Neural cell (in vitro differentiated cells): ENCODE measurements around the gene PLCZ1. TPM values are rescaled to one million over a fixed set of nuclear protein-coding genes. Genes with fewer than 3 reads are reported as not detected.

ENCODE experiments used
- H2AFZ ChIP-seq: fragments of 200-600, 300-800 bp; sonication (generic), shearing (Covaris generic); 2 replicates; pipeline ENCODE4 v1.6.0; 2014; ENCODE audit warnings: low read depth, mild to moderate bottlenecking, antibody characterized with exemption, low read length, moderate library complexity
- H3F3A ChIP-seq: fragments of 200-600 bp; shearing (Covaris generic); 2 replicates; pipeline ENCODE4 v1.6.1; 2016; ENCODE audit warnings: mild to moderate bottlenecking, moderate library complexity, mixed read lengths, antibody characterized with exemption, low read length; ENCODE audit not compliant: insufficient read depth, poor library complexity, severe bottlenecking
- H3K27ac ChIP-seq: fragments of 200-600, 300-800 bp; sonication (generic), shearing (Covaris generic); 2 replicates; pipeline ENCODE4 v1.5.1; 2014; ENCODE audit warnings: mild to moderate bottlenecking, low read length, moderate library complexity
- H3K27me3 ChIP-seq: fragments of 300-800, 200-600 bp; sonication (generic), shearing (Covaris generic); 2 replicates; pipeline ENCODE4 v1.6.0; 2014; ENCODE audit warnings: mild to moderate bottlenecking, low read depth, low read length, moderate library complexity; ENCODE audit not compliant: insufficient read depth
- H3K36me3 ChIP-seq: fragments of 300-800, 200-600 bp; sonication (generic), shearing (Covaris generic); 2 replicates; pipeline ENCODE4 v1.5.1; 2014; ENCODE audit warnings: mild to moderate bottlenecking, antibody characterized with exemption, low read length, moderate library complexity; ENCODE audit not compliant: insufficient read depth
- H3K4me2 ChIP-seq: fragments of 300-800, 200-600 bp; sonication (generic), shearing (Covaris generic); 2 replicates; pipeline ENCODE4 v1.6.0; 2014; ENCODE audit warnings: mild to moderate bottlenecking, low read length
- H3K4me3 ChIP-seq: fragments of 300-800, 200-600 bp; sonication (generic), shearing (Covaris generic); 2 replicates; pipeline ENCODE4 v1.5.1; 2014; ENCODE audit warnings: mild to moderate bottlenecking, low read length, moderate library complexity
- H3K79me2 ChIP-seq: fragments of 200-600 bp; shearing (Covaris generic); replicated peaks from 2 replicates; pipeline ENCODE4 v1.6.0; 2014; ENCODE audit warnings: mild to moderate bottlenecking, low read length, moderate library complexity; ENCODE audit not compliant: insufficient read depth
- H3K9ac ChIP-seq: fragments of 300-800, 200-600 bp; sonication (generic), shearing (Covaris generic); 2 replicates; pipeline ENCODE4 v1.6.1; 2016; ENCODE audit warnings: mild to moderate bottlenecking, low read length, mixed read lengths
- H3K9me2 ChIP-seq: fragments of 200-600 bp; shearing (Covaris generic); 2 replicates; pipeline ENCODE4 v1.6.1; 2016; ENCODE audit warnings: mild to moderate bottlenecking, low read length, mixed read lengths; ENCODE audit not compliant: insufficient read depth
- H3K9me3 ChIP-seq: fragments of 200-600, 300-800 bp; sonication (generic), shearing (Covaris generic); 2 replicates; pipeline ENCODE4 v1.6.1; 2016; ENCODE audit warnings: mild to moderate bottlenecking, mixed run types, low read length, moderate library complexity, mixed read lengths
- H4K20me1 ChIP-seq: fragments of 200-600 bp; shearing (Covaris generic); 2 replicates; pipeline ENCODE4 v1.6.1; 2016; ENCODE audit warnings: mild to moderate bottlenecking, mixed run types; ENCODE audit not compliant: insufficient read depth
- EP300 ChIP-seq: fragments of 450-650 bp; conservative IDR thresholded peaks from 2 replicates; pipeline ENCODE4 v1.6.1; 2014; ENCODE audit warnings: antibody characterized with exemption, mild to moderate bottlenecking, moderate library complexity; ENCODE audit not compliant: poor library complexity, severe bottlenecking
- EZH2 ChIP-seq: fragments of 200-600, 300-800 bp; shearing (Covaris generic), sonication (generic); IDR thresholded peaks from 2 replicates; pipeline ENCODE4 v1.6.1; 2014; ENCODE audit warnings: antibody characterized with exemption, low read length, borderline replicate concordance, mild to moderate bottlenecking; ENCODE audit not compliant: insufficient read depth, poor library complexity, severe bottlenecking
- MXI1 ChIP-seq: fragments of 450-650 bp; conservative IDR thresholded peaks from 2 replicates; pipeline ENCODE4 v1.6.1; 2014; ENCODE audit warnings: antibody characterized with exemption, mild to moderate bottlenecking; ENCODE audit not compliant: poor library complexity, severe bottlenecking
- POLR2AphosphoS5 ChIP-seq: IDR thresholded peaks from 2 replicates; pipeline ENCODE4 v1.6.1; 2012
- RAD21 ChIP-seq: fragments of 450-650 bp; conservative IDR thresholded peaks from 2 replicates; pipeline ENCODE4 v1.6.1; 2014; ENCODE audit warnings: antibody characterized with exemption, mild to moderate bottlenecking, moderate library complexity
- SMC3 ChIP-seq: fragments of 450-650 bp; conservative IDR thresholded peaks from 2 replicates; pipeline ENCODE4 v1.6.1; 2014; ENCODE audit warnings: antibody characterized with exemption, mild to moderate bottlenecking, moderate library complexity; ENCODE audit not compliant: poor library complexity
- TAF1 ChIP-seq: IDR thresholded peaks from 2 replicates; pipeline ENCODE4 v1.6.1; 2012; ENCODE audit warnings: low read depth
- polyA plus RNA-seq: library from polyadenylated mRNA; depleted of rRNA; stranded (reverse); fragments of >200 nt; gene quantifications from 2 replicates; pipeline ENCODE4 v1.2.3, GENCODE V29; 2014
- TF ChIP-seq, protein P1 (sequence below): fragments of 450-650 bp; IDR thresholded peaks from 2 replicates; pipeline ENCODE4 v1.5.1; 2014; ENCODE audit warnings: antibody characterized with exemption, mild to moderate bottlenecking, moderate library complexity; ENCODE audit not compliant: poor library complexity, severe bottlenecking
- TF ChIP-seq, protein P2 (sequence below): IDR thresholded peaks from 2 replicates; pipeline ENCODE4 v1.6.1; 2012; ENCODE audit warnings: borderline replicate concordance

Gene PLCZ1
- polyA plus RNA-seq, 1 donor from 2014 or later, result not detected

DNA sequence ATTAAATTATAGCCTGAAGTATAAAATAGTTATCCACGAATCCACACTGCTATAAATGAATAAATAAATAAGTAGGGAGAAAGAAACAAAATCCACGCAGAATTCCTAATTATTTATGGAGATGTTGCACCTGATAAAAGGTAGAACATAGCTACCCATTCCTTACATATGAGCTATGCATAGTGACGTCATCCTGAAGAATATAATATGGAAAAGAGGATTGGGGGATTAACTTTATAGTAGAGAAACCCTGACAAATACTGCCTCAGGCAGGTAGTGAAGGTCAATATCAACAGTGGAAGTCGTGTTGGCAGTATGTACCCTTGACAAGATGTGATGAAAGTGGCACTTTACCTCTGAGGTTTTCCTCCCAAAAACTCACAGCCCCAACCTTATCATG, 82.5 kb downstream of the PLCZ1 start:
- Histone ChIP-seq H3K27ac (no peak overlapping the region), H3K4me3 (no peak overlapping the region), H3K36me3 (no peaks in the 10 kb centered on the region), H3K4me2 (no peak overlapping the region), H2AFZ (no peak overlapping the region), H3F3A (no peaks in the 10 kb centered on the region), H3K79me2 (no peaks in the 10 kb centered on the region), H3K27me3 (no peaks in the 10 kb centered on the region), H4K20me1 (no peaks in the 10 kb centered on the region), H3K9me2 (no peaks in the 10 kb centered on the region), H3K9ac (no peak overlapping the region), H3K9me3 (no peaks in the 10 kb centered on the region)
- TF ChIP-seq POLR2AphosphoS5, result no peak
- TF ChIP-seq RAD21, result no peak
- no peak for TF ChIP-seq MXI1
- TF ChIP-seq EZH2, result no peak
- TF ChIP-seq TAF1, result no peak
- TF ChIP-seq SMC3, result no peak
- no peak for TF ChIP-seq EP300
- TF ChIP-seq, protein P1, sequence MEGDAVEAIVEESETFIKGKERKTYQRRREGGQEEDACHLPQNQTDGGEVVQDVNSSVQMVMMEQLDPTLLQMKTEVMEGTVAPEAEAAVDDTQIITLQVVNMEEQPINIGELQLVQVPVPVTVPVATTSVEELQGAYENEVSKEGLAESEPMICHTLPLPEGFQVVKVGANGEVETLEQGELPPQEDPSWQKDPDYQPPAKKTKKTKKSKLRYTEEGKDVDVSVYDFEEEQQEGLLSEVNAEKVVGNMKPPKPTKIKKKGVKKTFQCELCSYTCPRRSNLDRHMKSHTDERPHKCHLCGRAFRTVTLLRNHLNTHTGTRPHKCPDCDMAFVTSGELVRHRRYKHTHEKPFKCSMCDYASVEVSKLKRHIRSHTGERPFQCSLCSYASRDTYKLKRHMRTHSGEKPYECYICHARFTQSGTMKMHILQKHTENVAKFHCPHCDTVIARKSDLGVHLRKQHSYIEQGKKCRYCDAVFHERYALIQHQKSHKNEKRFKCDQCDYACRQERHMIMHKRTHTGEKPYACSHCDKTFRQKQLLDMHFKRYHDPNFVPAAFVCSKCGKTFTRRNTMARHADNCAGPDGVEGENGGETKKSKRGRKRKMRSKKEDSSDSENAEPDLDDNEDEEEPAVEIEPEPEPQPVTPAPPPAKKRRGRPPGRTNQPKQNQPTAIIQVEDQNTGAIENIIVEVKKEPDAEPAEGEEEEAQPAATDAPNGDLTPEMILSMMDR, result no peak
- TF ChIP-seq, protein P2, sequence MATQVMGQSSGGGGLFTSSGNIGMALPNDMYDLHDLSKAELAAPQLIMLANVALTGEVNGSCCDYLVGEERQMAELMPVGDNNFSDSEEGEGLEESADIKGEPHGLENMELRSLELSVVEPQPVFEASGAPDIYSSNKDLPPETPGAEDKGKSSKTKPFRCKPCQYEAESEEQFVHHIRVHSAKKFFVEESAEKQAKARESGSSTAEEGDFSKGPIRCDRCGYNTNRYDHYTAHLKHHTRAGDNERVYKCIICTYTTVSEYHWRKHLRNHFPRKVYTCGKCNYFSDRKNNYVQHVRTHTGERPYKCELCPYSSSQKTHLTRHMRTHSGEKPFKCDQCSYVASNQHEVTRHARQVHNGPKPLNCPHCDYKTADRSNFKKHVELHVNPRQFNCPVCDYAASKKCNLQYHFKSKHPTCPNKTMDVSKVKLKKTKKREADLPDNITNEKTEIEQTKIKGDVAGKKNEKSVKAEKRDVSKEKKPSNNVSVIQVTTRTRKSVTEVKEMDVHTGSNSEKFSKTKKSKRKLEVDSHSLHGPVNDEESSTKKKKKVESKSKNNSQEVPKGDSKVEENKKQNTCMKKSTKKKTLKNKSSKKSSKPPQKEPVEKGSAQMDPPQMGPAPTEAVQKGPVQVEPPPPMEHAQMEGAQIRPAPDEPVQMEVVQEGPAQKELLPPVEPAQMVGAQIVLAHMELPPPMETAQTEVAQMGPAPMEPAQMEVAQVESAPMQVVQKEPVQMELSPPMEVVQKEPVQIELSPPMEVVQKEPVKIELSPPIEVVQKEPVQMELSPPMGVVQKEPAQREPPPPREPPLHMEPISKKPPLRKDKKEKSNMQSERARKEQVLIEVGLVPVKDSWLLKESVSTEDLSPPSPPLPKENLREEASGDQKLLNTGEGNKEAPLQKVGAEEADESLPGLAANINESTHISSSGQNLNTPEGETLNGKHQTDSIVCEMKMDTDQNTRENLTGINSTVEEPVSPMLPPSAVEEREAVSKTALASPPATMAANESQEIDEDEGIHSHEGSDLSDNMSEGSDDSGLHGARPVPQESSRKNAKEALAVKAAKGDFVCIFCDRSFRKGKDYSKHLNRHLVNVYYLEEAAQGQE, result no peak

DNA sequence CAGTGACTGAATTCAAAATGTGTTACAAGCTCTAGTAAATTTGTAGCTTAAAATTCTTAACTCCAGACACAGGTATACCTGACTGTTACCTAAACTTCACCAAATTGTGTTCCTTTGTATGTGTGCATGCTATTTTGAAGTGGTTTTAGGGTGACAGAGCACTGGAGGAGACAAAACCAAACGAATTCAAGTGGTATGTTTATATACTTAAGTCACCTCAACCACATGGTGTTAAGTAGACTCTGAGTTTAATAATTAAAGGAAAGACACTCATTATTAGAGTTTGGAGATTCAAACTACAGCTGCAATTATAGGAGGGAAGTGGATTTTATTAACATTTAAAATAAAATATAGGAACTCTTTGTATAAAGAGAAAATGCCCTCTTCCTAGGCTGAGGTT, 84.3 kb downstream of the PLCZ1 start:
- no peak overlapping the region for H2AFZ ChIP-seq
- no peaks in the 10 kb centered on the region for H3K27me3 ChIP-seq
- H3K4me3 ChIP-seq, result no peak overlapping the region
- H3K36me3 ChIP-seq, result no peaks in the 10 kb centered on the region
- H4K20me1 ChIP-seq, result no peaks in the 10 kb centered on the region
- no peaks in the 10 kb centered on the region for H3K9me2 ChIP-seq
- H3K9ac ChIP-seq, result no peak overlapping the region
- no peaks in the 10 kb centered on the region for H3K9me3 ChIP-seq
- no peaks in the 10 kb centered on the region for H3F3A ChIP-seq
- no peaks in the 10 kb centered on the region for H3K79me2 ChIP-seq
- H3K27ac ChIP-seq, result no peak overlapping the region
- TF ChIP-seq MXI1, result no peak
- no peak for TF ChIP-seq POLR2AphosphoS5
- no peak for TF ChIP-seq EP300
- no peak overlapping the region for H3K4me2 ChIP-seq

DNA sequence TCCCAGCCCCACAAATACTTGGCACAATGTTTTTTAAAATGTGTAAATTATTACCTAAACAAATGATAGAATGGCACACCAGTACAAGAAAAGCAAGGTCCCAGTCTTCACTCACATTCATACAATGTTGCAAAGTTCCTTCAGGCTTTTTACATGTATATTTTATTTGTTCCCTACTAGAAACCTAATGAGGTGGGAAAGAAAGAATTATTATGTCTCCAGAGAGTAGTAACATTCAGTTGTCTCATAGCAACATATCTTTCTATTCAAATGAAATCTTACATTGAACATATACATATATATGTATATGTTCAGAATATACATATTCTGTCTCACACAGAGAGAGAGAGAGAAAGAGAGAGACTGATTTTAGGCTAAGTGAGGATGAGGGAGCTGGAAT, 85.2 kb downstream of the PLCZ1 start:
- H3K4me3 ChIP-seq, result no peak overlapping the region
- H3K79me2 ChIP-seq, result no peaks in the 10 kb centered on the region
- H3K36me3 ChIP-seq, result no peaks in the 10 kb centered on the region
- no peaks in the 10 kb centered on the region for H3K9me2 ChIP-seq
- no peak overlapping the region for H3K9ac ChIP-seq
- H2AFZ ChIP-seq, result no peak overlapping the region
- no peaks in the 10 kb centered on the region for H3K27me3 ChIP-seq
- H4K20me1 ChIP-seq, result no peaks in the 10 kb centered on the region
- H3K27ac ChIP-seq, result no peak overlapping the region
- TF ChIP-seq TAF1 (no peak), SMC3 (no peak)
- no peaks in the 10 kb centered on the region for H3F3A ChIP-seq
- H3K4me2 ChIP-seq, result no peak overlapping the region
- no peaks in the 10 kb centered on the region for H3K9me3 ChIP-seq
